ENCODE data around the gene STOML1.

STOML1 gene

GRCh38 chr15:74013374-74013894, 21.3 kb upstream of the STOML1 start:
- no peak for DNase-seq

- DNase-seq, result no peak
Observed at GRCh38 chr15:74011610-74012009, 19.5 kb upstream of the STOML1 start.

GRCh38 chr15:74010929-74011540, 18.9 kb upstream of the STOML1 start:
- DNase-seq, result no peak

- DNase-seq, result no peak
Observed at GRCh38 chr15:74008901-74009300, 16.8 kb upstream of the STOML1 start.

- DNase-seq, result no peak
Observed at GRCh38 chr15:74007820-74008371, 15.8 kb upstream of the STOML1 start.

GRCh38 chr15:74006774-74007639, 14.9 kb upstream of the STOML1 start:
- DNase-seq, result no peak

- no peak for DNase-seq
Observed at GRCh38 chr15:73997986-73998385, 5.9 kb upstream of the STOML1 start.

GRCh38 chr15:73996939-73997338, 4.8 kb upstream of the STOML1 start:
- no peak for DNase-seq

- DNase-seq, result no peak
Observed at GRCh38 chr15:73996267-73996666, 4.2 kb upstream of the STOML1 start.

GRCh38 chr15:73994912-73995622, 3.0 kb upstream of the STOML1 start:
- no peak for DNase-seq

- DNase-seq, result peak; percentile 90
Observed at GRCh38 chr15:73994413-73994883, 2.4 kb upstream of the STOML1 start, which contains the start of gene PML. TSS of gene PML (plus strand) at chr15:73994716. CDS start at chr15:73994813, 97 bp downstream.

- DNase-seq, result no peak
Observed at GRCh38 chr15:73993211-73993994, 1.3 kb upstream of the STOML1 start.

GRCh38 chr15:73992594-73992898, 451 bp upstream of the STOML1 start:
- DNase-seq, result no peak

- no peak for DNase-seq
Observed at GRCh38 chr15:73991260-73991659, 835 bp downstream of the STOML1 start.

- no peak for DNase-seq
Observed at GRCh38 chr15:73990250-73991005, 1.7 kb downstream of the STOML1 start.

- DNase-seq, result no peak
Observed at GRCh38 chr15:73989001-73989798, 2.9 kb downstream of the STOML1 start.

- no peak for DNase-seq
Observed at GRCh38 chr15:73988445-73988969, 3.6 kb downstream of the STOML1 start.

GRCh38 chr15:73987681-73988444, 4.2 kb downstream of the STOML1 start:
- DNase-seq, result no peak

GRCh38 chr15:73987250-73987649, 4.8 kb downstream of the STOML1 start:
- no peak for DNase-seq

GRCh38 chr15:73986776-73987056, 5.4 kb downstream of the STOML1 start:
- no peak for DNase-seq

All from activated naive CD4-positive, alpha-beta T cell treated with anti-CD3 and anti-CD28 coated beads, Interleukin-2, amount 50 U/mL, for 16 hours (primary cell).